ENCODE measurements around the gene SLC7A8.
"Not testable (repeated sequence)": the region's sequence is repeated elsewhere in the genome, so short reads cannot be mapped to it uniquely, and the experiment has no call there.

SLC7A8 gene

DNA sequence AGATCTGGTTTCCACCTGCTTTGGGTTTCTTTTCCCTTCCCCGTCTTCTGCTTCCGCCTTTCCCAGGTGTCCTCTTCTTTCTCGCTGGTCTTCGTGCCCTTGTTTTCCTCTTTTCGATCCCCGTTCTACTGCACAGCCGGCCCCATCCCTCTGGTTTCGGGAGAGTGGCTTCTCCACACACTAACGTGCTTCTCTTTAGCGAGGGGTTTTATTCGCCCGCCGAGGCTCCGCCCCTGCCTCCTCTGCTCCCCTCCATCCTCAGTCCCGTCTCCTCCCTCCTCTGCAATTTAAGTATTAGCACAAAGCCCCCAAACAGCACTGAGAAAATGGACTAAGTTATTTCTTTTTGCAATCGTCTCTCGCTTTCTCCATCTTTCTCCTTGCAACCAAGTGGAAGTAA is at the start of gene SLC7A8:
Gene SLC7A8 (minus strand): TSS at position 182 of the 400 bp plus-strand sequence. CDS start 746 bp downstream, outside the sequence.
- peak; percentile 3 for DNase-seq (ENCODE audit: low read depth)

- not testable (repeated sequence) for DNase-seq (ENCODE audit: low read depth)
Observed at GRCh38 chr14:23232241-23232808, 48.9 kb upstream of the SLC7A8 start.

DNA sequence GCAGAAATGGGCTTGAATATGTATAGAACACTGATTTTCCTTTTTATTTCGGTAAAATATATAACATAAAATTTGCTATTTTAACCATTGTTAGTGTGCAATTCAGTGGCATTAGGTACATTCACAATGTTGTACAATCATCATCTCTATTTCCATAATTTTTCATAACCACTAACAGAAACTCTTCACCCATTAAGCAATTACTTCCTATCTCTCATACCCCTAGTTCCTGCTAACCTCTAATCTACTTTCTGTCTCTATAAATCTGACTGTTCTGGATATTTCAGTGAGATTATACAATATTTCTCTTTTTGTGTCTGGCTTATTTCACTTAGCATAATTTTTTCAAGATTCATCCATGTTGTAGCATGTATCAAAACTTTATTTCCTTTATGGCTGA is 45.4 kb upstream of the SLC7A8 start:
- no peak for DNase-seq (ENCODE audit: low read depth)

GRCh38 chr14:23227566-23227965 is 44.1 kb upstream of the SLC7A8 start:
- DNase-seq (ENCODE audit: low read depth): no peak

- DNase-seq (ENCODE audit: low read depth): not testable (repeated sequence)
Observed at GRCh38 chr14:23224958-23225357, 41.5 kb upstream of the SLC7A8 start.

- DNase-seq (ENCODE audit: low read depth): no peak
Observed at GRCh38 chr14:23219075-23219474, 35.6 kb upstream of the SLC7A8 start.

DNA sequence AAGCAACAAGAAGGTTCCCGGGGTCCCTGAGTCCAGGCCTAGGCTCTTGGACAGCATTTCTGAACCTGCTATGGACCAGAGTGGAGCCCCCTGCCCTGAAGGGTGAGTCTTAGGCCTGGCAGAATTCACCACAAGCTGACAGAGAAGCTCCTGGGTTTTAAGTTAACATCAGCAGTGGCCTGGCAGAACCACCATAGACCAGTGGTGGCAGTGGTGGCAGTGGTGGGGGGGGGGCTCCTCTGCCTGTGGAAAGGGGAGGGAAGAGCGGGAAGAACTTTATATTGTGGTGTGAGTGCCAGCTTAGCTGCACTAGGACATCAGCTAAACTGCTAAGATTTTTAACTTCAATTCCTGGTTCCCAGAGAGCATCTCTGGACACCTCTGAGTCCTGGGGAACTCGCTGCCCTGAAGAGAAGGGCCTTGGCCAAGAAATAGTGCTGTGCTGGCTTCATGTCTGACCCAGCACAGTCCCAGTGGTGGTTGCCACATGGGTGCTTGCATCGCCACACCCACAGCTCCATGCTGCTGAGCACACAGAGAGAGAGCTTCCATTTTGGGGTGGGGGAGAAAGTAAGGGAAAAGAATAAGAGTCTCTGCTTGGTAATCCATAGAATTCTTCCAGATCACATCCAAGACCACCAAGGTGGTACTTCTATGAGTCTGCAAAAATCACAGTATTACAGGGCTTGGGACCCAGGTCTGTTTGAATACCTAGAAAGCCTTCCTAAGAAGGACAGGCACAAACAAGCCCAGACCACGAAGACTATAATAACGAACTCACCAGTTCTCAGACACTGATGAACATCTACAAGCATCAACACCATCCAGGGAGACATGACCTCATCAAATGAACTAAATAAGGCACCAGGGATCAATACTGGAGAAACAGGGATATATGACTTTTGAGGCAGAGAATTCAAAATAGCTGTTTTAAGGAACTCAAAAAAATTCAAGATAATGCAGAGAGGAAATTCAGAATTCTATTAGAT is 33.9 kb upstream of the SLC7A8 start:
- no peak for DNase-seq (ENCODE audit: low read depth)

DNA sequence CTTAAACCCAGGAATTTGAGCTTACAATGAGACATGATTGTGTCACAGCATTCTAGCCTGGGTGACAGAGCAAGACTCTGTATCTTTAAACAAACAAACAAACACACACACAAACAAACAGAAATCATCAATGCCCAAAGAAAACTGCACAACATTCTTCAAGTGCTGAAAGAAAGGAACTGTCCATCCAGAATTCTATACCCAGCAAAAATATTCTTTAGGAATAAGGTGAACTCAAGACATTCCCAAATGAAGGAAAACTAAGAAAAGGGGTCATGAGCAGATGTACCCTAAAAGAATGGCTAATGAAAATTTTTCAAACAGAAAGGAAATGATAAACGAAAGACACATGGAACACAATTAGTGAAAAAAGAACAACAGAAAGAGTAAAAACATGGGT is 32.0 kb upstream of the SLC7A8 start:
- no peak for DNase-seq (ENCODE audit: low read depth)

DNA sequence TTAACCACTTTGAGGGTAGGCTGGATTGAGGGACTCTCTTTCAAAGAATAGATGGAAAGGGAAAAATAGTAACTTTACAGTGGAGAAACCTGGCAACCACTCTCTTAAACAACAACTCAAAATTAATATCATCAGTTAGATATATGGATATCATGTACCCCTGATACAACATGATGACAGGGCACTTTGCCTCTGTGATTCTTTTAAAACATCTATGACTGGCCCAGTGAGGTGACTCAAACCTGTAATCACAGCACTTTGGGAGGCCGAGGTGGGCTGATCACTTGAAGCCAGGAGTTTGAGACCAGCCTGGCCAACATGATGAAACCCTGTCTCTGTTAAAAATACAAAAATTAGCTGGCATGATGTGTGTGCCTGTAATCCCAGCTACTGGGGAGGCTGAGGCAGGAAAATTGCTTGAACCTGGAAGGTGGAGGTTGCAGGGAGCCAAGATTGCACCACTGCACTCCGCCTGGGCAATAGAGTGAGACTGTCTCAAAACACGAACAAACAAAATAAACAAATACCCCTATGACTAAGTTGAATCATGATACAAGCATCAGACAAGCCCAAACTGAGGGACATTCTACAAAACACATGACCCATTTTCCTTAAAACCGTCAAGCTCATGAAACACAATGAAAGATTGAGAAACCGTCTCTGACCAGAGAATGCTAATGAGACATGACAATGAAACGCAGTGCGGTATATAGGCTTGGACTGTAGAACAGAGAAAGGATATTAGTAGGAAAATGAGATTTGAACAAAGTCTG is 26.4 kb upstream of the SLC7A8 start:
- DNase-seq (ENCODE audit: low read depth): no peak

GRCh38 chr14:23208324-23208723 is 24.9 kb upstream of the SLC7A8 start:
- no peak for DNase-seq (ENCODE audit: low read depth)

DNA sequence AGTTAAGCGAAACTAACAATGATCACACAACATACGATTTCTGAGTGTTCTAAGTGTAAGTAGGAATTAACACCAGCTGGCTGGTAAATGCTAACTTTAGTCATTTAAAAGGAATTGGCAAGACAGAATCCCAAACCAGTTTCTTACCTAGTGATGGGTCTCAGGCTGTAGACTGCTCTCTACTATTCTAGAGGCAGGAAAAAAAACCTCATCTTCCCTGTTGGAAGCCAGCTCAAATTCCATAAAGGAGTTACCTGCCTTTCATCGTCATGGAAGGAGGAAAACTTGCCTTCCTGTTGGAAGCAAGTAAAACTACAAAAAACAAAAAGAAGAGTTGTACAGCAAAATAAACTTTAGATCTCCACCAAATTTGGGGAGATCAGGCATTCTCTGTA is 23.7 kb upstream of the SLC7A8 start:
- no peak for DNase-seq (ENCODE audit: low read depth)

- no peak for DNase-seq (ENCODE audit: low read depth)
Observed at GRCh38 chr14:23206422-23207145, 23.1 kb upstream of the SLC7A8 start.

GRCh38 chr14:23202001-23202400 is 18.5 kb upstream of the SLC7A8 start:
- no peak for DNase-seq (ENCODE audit: low read depth)

DNA sequence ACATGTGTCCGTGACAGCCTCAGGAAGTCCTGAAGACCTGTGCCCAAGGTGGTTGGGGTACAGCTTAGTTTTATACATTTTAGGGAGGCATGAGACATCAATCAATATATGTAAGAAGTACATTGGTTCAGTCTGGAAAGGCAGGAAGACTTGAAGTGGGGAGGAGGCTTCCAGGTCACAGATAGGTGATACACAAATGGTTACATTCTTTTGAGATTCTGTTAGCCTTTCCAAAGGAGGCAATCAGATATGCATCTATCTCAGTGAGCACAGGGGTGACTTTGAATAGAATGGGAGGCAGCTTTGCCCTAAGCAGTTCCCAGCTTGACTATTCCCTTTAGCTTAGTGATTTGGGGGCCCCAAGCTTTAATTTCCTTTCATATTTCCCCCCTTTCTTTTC is 15.7 kb upstream of the SLC7A8 start:
- not testable (repeated sequence) for DNase-seq (ENCODE audit: low read depth)

DNA sequence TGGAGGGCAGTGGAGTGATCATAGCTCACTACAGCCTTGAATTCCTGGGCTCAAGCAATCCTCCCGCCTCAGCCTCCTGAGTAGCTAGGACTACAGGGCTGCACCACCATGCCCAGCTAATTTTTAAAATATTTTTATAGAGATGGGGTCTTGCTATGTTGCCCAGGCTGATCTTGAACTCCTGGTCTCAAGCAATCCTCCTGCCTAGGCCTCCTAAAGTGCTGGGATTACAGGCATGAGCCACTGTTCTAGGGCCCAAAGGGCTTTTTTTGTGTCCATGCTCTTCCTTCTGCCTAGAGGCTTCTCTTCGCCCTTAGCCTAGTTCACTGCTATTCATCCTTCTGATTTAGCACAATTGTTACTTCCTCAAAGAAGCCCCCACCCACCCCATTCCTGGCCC is 13.0 kb upstream of the SLC7A8 start:
- not testable (repeated sequence) for DNase-seq (ENCODE audit: low read depth)

DNA sequence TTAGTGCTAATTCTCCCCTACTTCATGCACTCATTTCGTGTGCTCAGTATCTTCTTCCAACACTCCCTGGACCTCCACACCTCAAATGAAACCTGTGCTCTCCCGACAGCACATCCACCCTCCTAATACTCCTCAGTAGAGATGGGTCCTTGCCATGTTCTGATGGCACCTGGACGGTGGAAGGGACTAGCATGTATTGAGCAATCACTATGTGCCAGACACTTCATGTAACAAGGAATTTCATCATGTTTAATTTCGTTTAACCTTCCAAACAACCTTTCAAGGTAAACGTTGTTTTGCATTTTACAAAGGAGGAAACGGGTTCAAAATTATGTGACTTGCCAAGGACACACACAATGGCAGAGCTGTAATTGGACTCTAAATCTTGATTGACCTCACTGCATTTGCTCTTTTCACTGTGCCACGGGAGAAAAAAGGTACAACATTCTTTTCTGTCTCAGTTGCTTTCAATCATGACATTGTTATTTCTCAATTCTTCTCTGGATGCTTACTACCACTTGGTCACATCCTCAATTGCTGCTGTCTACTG is 12.2 kb upstream of the SLC7A8 start:
- DNase-seq (ENCODE audit: low read depth): no peak

DNA sequence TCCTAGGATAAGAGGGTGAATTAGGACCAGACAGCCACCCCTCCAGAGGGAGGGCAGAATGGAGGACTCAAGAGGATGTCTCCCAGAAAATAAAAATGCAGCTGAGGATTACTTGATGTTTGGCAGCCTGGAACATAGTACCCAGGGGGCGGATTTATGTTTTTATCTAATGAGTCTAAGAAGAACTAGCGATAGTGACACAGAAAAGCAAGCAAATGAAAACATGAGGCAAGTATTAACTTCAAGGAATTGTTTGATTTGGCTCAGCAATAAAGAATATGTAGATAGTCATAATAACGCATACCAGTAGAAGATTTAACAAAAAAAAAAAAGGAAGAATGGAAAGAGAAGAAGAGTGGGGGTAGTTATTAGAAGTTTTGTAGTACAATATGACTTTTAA is 10.0 kb upstream of the SLC7A8 start:
- no peak for DNase-seq (ENCODE audit: low read depth)

- DNase-seq (ENCODE audit: low read depth): no peak
Observed at GRCh38 chr14:23187925-23188324, 4.5 kb upstream of the SLC7A8 start.

DNA sequence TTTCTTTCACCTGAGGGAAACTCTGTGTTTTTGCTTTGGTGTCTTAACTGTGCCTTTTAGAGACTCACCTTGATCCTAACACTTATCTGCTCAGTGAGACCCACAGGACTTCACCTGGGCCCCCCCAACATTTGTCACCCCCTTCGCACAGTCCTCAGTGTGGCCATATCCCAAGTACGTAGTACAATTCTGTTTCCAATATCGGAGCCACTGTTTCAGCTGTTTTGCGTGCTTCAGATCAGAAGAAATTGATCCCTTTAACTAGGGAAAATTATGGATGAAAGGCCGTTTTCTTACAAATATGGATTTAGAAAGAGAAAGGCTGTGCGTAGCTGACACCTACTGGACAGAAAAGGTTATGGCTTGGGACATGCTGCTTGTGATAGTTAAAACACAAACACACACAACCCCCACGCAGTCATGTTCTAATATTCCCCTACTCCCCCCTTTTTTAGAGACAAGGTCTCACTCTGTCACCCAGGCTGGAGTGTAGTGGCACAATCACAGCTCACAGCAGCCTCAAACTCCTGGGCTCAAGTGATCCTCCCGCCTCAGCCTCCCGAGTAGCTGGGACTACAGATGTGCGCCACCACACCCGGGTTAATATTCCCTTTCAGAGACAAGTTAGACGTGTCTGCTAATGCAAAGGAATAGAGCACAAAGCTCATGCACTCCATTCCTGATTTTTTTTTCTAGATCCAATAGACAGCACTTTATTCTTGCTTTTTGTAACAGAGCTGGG is 3.6 kb upstream of the SLC7A8 start:
- DNase-seq (ENCODE audit: low read depth): no peak

GRCh38 chr14:23185063-23185462 is 1.6 kb upstream of the SLC7A8 start:
- DNase-seq (ENCODE audit: low read depth): no peak

GRCh38 chr14:23183158-23183470 is 346 bp downstream of the SLC7A8 start:
- no peak for DNase-seq (ENCODE audit: low read depth)

Measured in activated gamma-delta T cell treated with anti-CD3 and anti-CD28 coated beads, Interleukin-2, amount 50 U/mL, for 16 hours (primary cell).